OCI-LY3 (cell line): ENCODE measurements around the gene F10.

ENCODE experiments used
- EZH2phosphoT487 ChIP-seq: fragments of 200-600 bp; shearing (Covaris generic); IDR thresholded peaks from 2 replicates; pipeline ENCODE4 v1.6.1; 2018; ENCODE audit warnings: antibody characterized with exemption, mixed run types, low read depth
- TF ChIP-seq, protein P1 (sequence below): fragments of 200-600, 300-600 bp; sonication (generic); IDR thresholded peaks from 2 replicates; pipeline ENCODE4 v1.5.1; 2014; ENCODE audit warnings: antibody characterized with exemption, low read length, low read depth

DNA sequence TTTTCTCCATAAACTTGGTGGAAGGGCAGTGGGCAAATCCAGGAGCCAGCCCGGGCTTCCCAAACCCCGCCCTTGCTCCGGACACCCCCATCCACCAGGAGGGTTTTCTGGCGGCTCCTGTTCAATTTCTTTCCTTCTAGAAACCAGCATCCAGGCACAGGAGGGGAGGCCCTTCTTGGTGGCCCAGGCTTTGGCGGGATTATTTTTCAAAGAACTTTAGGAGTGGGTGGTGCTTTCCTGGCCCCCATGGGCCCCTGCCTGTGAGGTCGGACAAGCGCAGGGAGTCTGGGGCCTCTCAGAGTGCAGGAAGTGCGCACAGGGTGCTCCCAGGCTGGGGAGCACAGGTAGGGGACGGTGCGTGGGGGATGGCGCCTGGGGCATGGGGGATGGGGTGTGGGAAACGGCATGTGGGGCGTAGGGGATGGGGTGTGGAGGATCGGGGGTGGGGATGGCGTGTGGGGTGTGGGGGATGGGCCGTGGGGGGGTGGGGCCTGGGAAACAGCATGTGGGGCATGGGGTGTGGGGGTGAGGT is 16.6 kb upstream of the F10 start:
- TF ChIP-seq, protein P1, sequence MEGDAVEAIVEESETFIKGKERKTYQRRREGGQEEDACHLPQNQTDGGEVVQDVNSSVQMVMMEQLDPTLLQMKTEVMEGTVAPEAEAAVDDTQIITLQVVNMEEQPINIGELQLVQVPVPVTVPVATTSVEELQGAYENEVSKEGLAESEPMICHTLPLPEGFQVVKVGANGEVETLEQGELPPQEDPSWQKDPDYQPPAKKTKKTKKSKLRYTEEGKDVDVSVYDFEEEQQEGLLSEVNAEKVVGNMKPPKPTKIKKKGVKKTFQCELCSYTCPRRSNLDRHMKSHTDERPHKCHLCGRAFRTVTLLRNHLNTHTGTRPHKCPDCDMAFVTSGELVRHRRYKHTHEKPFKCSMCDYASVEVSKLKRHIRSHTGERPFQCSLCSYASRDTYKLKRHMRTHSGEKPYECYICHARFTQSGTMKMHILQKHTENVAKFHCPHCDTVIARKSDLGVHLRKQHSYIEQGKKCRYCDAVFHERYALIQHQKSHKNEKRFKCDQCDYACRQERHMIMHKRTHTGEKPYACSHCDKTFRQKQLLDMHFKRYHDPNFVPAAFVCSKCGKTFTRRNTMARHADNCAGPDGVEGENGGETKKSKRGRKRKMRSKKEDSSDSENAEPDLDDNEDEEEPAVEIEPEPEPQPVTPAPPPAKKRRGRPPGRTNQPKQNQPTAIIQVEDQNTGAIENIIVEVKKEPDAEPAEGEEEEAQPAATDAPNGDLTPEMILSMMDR: no peak
- TF ChIP-seq EZH2phosphoT487: no peak
